Vagina (tissue), 2 donors: ENCODE data around the gene SLC16A5. TPM values are rescaled to one million over a fixed set of nuclear protein-coding genes. Genes with fewer than 3 reads are reported as not detected.
"Not testable (repeated sequence)": the region's sequence is repeated elsewhere in the genome, so short reads cannot be mapped to it uniquely, and the experiment has no call there.

ENCODE experiments used
- DNase-seq, 2 donors: peaks; one replicate each; pipeline ENCODE4 v3.0.0-alpha.2; 2017; ENCODE audit errors: extremely low spot score in 2 of 2
- H3K27ac ChIP-seq: fragments of 200-600 bp; sonication (generic); one replicate; pipeline ENCODE4 v1.5.1; 2019
- H3K27me3 ChIP-seq: fragments of 200-600 bp; sonication (generic); one replicate; pipeline ENCODE4 v1.5.1; 2019
- H3K36me3 ChIP-seq, 2 donors: fragments of 200-600 bp; sonication (generic); one replicate each; pipeline ENCODE4 v1.5.1; 2017 to 2019
- H3K4me1 ChIP-seq: fragments of 200-600 bp; sonication (generic); one replicate; pipeline ENCODE4 v1.5.1; 2019
- H3K4me3 ChIP-seq, 2 donors: fragments of 200-600 bp; sonication (generic); 1 replicate in 1 of 2; 2 replicates in 1 of 2; pipeline ENCODE4 v1.5.1; 2016 to 2019
- H3K9me3 ChIP-seq: fragments of 200-600 bp; sonication (generic); one replicate; pipeline ENCODE4 v1.5.1; 2019
- CTCF ChIP-seq, 3 experiments: fragments of 450-650 bp in 2 of 3; fragments of 200-600 bp in 1 of 3; sonication (generic) in 1 of 3; IDR thresholded peaks; one replicate each; pipeline ENCODE4 v1.5.1; 2017 to 2019; ENCODE audit warnings: antibody characterized with exemption in 3 of 3, mild to moderate bottlenecking in 2 of 3, moderate library complexity in 2 of 3
- POLR2A ChIP-seq, 2 donors: fragments of 450-650 bp; IDR thresholded peaks; one replicate each; pipeline ENCODE4 v1.6.1; 2017; ENCODE audit warnings: antibody characterized with exemption in 2 of 2, mild to moderate bottlenecking in 2 of 2, moderate library complexity in 2 of 2
- POLR2AphosphoS5 ChIP-seq, 2 donors: sonication (generic); formaldehyde crosslinking; IDR thresholded peaks; one replicate each; pipeline ENCODE4 v1.9.0; 2017; ENCODE audit warnings: antibody characterized with exemption in 2 of 2, mild to moderate bottlenecking in 2 of 2, low read depth in 1 of 2; ENCODE audit not compliant: insufficient read depth in 1 of 2
- intact Hi-C: fragments of 100-400 bp; cut with DNase I; formaldehyde crosslinking; loops from one replicate; pipeline ENCODE4 v1.15.1; 2023
- total RNA-seq: library from RNA; depleted of rRNA; stranded (reverse); fragments of >200 nt; gene quantifications from one replicate; pipeline ENCODE4 v1.2.3, GENCODE V29; 2016

Gene SLC16A5
- total RNA-seq, 1 donor from 2014 or later, result 26.8 TPM

- H3K27ac ChIP-seq, result no peak overlapping the region
- DNase-seq, result no peak
- H3K4me3 ChIP-seq, result no peak overlapping the region
- no peaks in the 10 kb centered on the region for H3K9me3 ChIP-seq
- no peaks in the 10 kb centered on the region for H3K27me3 ChIP-seq
- peaks cover 0 to 4% of the 10 kb centered on the region in 2 donors for H3K36me3 ChIP-seq
- no peak for TF ChIP-seq POLR2AphosphoS5 (IDR thresholded peaks at IDR 0.05; ENCODE audit: insufficient read depth in 1 of 2, low read depth in 1 of 2)
- TF ChIP-seq POLR2A (IDR thresholded peaks at IDR 0.05), result no peak
- no peak for TF ChIP-seq CTCF (IDR thresholded peaks at IDR 0.05)
- H3K4me1 ChIP-seq, result peaks cover 7% of the 10 kb centered on the region
- intact Hi-C loops, result loop anchor here (10.0 kb wide), 1 partner anchor 55 kb away; no protein-coding TSS in a partner anchor
Measured at GRCh38 chr17:75069783-75070182, 18.0 kb upstream of the SLC16A5 start.

GRCh38 chr17:75071478-75072271 lies 16.1 kb upstream of the SLC16A5 start:
- not testable (repeated sequence) for DNase-seq, H3K27ac ChIP-seq, H3K4me3 ChIP-seq, H3K9me3 ChIP-seq, H3K27me3 ChIP-seq, H3K36me3 ChIP-seq, H3K4me1 ChIP-seq
- intact Hi-C loops, result loop anchor here (10.0 kb wide), 1 partner anchor 53 kb away; no protein-coding TSS in a partner anchor

GRCh38 chr17:75072909-75073308 lies 14.8 kb upstream of the SLC16A5 start:
- DNase-seq, H3K9me3 ChIP-seq, H3K27me3 ChIP-seq, H3K27ac ChIP-seq, H3K36me3 ChIP-seq, H3K4me3 ChIP-seq: not testable (repeated sequence)
- H3K4me1 ChIP-seq, result peaks cover 18% of the 10 kb centered on the region
- intact Hi-C loops, result loop anchor here (10.0 kb wide), 1 partner anchor 52 kb away; no protein-coding TSS in a partner anchor

- no peak for DNase-seq
- H3K4me3 ChIP-seq, result no peak overlapping the region
- intact Hi-C loops, result loop anchor here (10.0 kb wide), 1 partner anchor 51 kb away; no protein-coding TSS in a partner anchor
- no peaks in the 10 kb centered on the region for H3K9me3 ChIP-seq
- peaks cover 23% of the 10 kb centered on the region for H3K4me1 ChIP-seq
- no peaks in the 10 kb centered on the region for H3K36me3 ChIP-seq
- TF ChIP-seq POLR2AphosphoS5 (IDR thresholded peaks at IDR 0.05; ENCODE audit: insufficient read depth in 1 of 2, low read depth in 1 of 2), result peak; percentile 37 to 60
- no peak for TF ChIP-seq CTCF (IDR thresholded peaks at IDR 0.05)
- no peak for TF ChIP-seq POLR2A (IDR thresholded peaks at IDR 0.05)
- H3K27me3 ChIP-seq, result no peaks in the 10 kb centered on the region
- H3K27ac ChIP-seq, result no peak overlapping the region
Measured at GRCh38 chr17:75073618-75074047, 14.1 kb upstream of the SLC16A5 start.

GRCh38 chr17:75074532-75074931 lies 13.2 kb upstream of the SLC16A5 start:
- H3K27me3 ChIP-seq, result no peaks in the 10 kb centered on the region
- TF ChIP-seq CTCF (IDR thresholded peaks at IDR 0.05) (no peak), POLR2AphosphoS5 (IDR thresholded peaks at IDR 0.05; ENCODE audit: insufficient read depth in 1 of 2, low read depth in 1 of 2) (no peak), POLR2A (IDR thresholded peaks at IDR 0.05) (no peak)
- no peaks in the 10 kb centered on the region for H3K9me3 ChIP-seq
- no peak overlapping the region for H3K27ac ChIP-seq
- peaks cover 32% of the 10 kb centered on the region for H3K4me1 ChIP-seq
- no peaks in the 10 kb centered on the region for H3K36me3 ChIP-seq
- DNase-seq, result no peak
- no peak overlapping the region for H3K4me3 ChIP-seq
- intact Hi-C loops, result loop anchor here (10.0 kb wide), 1 partner anchor 50 kb away; no protein-coding TSS in a partner anchor
